AML-193 (cell line): Measurements from ENCODE around the gene AMDHD2.
A peak's percentile ranks its signal among the peaks of the same experiment; 100 is the strongest.

Experiments used
- DNase-seq, 2 experiments: peaks; one replicate each; lab custom pipeline; 2025; lab: John Stamatoyannopoulos, UW

AMDHD2 gene

GRCh38 chr16:2499890-2500429 is 20.2 kb upstream of the AMDHD2 start:
- no peak for DNase-seq

DNA sequence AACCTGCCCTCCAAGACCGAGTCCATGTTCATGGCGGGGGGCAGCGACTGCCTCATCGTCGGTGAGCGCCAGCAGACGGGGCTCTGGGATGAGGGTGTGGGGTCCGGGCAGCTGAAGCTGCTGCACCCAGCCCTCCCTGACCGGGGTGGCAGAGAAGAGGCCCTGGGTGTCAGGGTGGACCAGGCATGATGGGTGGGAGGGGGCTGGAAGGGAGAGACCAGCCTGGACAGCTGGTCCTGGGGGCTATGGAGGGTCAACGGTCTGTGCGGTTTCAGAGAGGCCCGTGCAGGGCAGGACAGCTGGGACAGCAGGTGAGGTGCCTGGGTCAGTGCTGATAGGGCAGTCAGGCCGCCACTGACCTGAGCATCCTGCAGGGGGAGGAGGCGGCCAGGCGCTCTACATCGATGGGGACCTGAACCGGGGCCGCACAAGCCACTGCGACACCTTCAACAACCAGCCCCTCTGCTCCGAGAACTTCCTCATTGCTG is 19.7 kb upstream of the AMDHD2 start:
- DNase-seq, result no peak

GRCh38 chr16:2500918-2501750 is 19.0 kb upstream of the AMDHD2 start:
- DNase-seq, result peak; percentile 41 to 51

- DNase-seq, result no peak
Observed at GRCh38 chr16:2501946-2502895, 17.9 kb upstream of the AMDHD2 start.

DNA sequence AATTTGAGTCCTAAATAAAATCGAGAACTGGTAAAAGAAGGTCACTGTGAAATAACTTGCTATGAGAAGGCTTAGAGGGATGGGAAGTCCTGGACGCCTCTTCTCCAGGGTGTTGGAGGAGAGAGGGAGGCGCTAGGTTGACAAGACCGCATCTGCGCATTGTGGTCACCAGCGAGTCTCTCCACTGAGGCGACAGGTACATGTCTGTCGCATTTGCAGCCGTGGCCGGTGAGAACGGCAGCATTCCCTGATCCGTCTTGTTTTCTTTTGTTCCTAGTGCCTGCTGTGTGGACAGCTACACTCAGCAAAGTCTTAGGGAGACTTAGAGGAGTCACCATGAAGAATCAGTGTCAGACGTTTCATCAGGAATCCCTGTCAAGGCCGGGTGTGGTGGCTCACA is 14.5 kb upstream of the AMDHD2 start:
- no peak for DNase-seq

DNA sequence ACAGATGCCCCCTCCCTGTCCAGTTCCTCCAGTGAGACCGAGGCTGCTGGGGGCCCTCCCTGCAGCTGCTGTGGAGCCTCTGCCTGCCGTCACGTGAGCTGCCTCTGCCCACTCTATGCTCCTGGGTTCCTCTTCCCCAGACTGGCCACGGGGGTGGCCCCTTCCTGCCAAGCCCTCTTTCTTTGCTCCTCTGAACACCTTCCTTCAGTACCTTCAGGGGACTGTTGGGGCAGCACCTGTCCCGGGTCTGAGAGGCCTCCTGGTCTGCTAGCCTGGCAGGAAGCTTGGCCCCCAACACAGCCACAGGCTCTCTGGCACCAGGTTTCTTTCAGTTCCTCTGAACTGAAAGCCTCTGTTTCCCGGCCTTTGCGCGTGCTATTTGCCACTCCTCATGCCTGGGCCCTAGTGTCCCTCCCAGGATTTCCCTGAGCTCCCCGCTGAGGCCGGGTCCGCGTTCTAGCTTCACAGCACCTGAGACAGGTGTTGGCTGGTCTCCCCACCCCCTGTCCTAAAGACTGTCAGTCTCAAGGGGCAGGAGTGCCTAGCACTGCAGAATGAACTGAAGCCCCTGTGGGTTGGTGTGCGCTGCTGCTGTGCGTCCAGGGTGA is 13.0 kb upstream of the AMDHD2 start:
- no peak for DNase-seq

DNA sequence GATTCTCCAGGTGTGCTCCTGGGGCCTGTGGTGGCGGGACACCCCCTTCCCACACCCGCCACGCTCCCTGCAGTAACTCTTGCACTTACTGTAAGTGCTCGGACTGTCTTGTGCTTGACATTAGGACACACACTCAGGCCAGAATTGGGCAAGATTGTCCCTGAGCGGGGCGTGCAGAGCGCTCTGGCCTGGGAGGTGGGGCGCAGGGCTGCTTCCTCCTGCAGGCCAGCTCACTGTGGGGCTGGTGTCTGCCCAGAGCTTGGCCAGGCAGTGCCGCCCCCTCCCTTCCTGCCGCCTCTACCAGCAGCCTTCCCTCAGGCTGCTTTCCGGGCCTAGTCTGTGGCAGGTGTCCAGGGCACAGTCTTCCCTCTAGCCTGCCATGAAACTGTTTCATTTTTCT is 12.5 kb upstream of the AMDHD2 start:
- no peak for DNase-seq

DNA sequence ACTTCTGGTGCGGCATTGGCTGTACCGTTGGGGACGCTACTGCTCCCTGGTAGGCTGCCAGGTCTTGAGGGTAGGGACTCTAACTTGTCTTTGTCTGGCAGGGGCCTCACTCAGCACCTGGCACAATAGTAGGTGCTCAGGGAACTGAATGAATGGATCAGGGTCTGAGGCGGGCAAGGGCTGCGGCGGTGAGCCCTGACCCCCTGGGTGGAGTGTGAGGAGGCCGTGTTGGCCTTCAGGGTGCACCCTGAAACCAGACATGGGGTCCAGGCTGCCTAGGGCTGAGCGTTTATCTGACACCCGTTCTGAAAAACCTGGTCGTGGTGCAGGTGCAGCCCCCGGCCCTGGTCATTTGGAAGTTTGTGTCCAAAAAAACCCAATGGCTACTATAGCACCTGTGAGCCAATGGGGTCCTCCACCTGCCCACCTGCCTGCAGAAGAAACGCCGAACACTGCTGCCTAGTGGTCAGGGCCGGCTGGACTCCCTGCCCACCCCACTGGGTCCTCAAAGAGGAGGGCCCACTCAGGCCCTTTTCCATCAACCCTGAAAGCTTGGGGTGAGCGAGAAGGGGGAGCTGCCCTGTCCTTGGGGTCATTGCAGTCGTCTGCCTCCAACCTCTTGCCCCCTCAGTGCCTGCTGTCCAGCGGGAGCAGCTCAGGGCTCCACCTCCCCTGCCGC is 11.3 kb upstream of the AMDHD2 start:
- no peak for DNase-seq

- DNase-seq, result no peak
Observed at GRCh38 chr16:2511128-2511800, 8.9 kb upstream of the AMDHD2 start.

DNA sequence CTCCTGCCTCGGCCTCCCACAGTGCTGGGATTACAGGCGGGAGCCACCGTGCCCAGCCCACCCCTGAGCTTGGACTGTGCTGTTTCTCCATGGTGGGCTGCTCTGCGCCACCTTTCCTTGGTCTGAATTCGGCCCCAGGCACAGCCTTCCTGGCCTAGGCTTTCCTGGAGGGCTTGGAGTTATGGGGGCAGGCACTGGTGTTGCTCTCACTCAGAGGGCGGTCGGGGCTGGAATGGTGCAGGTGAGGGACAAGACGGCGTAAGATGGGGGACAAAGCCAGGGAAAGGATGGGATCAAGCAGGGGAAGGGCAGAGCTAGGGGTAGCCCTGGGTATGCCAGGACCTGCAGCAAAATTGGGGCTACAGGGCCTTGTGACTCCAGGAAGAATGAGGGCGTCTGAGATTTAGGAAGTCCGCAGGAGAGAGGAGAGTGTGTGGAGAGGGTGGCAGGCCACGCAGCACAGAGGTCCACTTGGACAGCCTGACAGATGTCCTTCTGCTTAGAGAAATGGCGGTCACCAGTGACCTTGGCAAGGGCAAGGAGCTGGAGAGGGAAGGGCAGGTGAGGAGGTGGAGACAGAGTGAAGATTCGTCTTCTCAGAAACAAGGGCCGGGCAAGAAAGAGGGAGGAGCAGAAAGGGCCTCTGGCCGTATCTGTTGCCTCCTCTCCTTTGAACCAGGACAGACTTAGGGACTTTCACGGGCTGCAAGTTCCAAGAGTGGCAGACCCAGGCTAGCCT is 8.0 kb upstream of the AMDHD2 start:
- DNase-seq, result no peak

DNA sequence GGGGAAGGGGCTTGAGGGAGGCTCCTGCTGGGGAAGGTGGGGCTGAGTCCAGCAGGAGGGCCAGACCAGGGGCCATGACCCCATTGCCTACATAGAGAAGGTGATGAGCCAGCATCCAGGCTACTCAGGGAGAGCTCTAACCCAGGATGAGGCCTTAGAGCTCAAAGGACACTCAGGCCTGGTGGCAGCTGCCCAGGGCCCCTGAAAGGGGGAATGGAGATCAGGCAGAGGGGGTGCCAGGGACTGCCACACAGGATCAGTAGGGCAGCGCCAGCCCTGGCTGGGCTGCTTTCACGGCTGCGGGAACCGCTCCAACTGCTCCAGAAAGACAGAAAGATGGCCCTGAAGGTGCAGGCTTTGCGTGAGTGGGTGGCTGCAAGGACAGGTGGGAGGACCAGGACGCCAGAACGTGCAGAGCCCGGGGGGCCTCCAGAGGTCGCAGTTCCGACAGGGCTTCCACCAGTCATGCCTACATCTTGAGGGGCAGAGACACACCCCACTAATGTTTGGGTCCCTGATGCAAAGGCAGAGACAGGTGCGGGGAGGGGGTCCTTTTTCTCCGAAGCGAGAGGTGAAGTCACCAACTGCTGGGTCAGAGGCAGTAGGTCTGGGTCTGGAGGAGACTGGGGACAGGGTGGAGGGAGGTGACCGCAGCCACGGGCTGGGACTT is 7.3 kb upstream of the AMDHD2 start:
- no peak for DNase-seq

- DNase-seq, result peak; percentile 59 to 92
Observed at GRCh38 chr16:2513405-2514332, 6.5 kb upstream of the AMDHD2 start, which contains the start of gene ATP6V0C. Gene ATP6V0C (plus strand): TSS chr16:2513952. CDS start chr16:2514104, 152 bp downstream.

- DNase-seq, result no peak
Observed at GRCh38 chr16:2514333-2515179, 5.6 kb upstream of the AMDHD2 start.

GRCh38 chr16:2515180-2515851 is 4.9 kb upstream of the AMDHD2 start:
- peak; percentile 25 to 41 for DNase-seq

DNA sequence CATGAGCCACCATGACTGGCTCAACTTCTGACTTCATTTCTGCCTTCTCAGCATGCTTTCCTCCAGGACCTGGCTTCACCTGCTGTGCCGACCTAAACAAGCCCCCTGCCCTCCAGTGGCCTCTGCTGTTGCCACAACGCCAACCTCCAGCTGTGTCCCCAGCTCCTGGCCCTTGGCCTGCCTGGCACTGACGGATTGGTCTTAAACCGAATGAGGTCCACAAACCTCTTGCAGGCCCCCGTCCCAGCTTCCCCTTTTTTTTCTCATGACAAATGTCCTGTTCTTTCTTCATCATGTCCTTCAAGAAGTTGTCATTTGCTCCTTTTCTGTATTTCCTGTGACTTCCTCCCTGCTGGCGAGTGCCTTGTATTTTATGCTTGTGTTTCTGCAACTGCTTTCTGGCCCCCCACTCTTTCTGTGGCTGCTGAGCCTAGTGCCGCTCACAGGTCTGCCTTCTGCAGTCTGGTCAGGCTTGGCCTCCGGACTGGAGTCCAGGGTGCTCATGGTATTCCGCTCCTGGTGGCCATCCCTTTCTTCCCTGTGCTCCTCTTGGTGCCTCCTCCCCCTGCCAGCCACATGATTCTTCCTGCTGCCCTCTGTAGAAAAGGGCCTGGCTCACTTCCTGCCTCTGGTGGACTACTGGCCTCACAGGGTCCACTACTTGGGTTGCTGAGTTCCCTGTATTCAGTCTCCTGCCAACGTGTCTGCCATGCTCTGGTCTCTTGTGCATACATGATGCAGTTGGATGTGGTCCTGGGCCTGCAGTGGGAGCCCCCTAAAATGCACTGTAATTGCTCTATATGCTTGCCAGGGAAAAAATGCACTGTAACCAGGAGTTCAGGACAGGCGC is 3.6 kb upstream of the AMDHD2 start:
- DNase-seq, result peak; percentile 82 to 86
